WTC11 (cell line): ENCODE data around the gene DLGAP3. TPM values are rescaled to one million over a fixed set of nuclear protein-coding genes. Genes with fewer than 3 reads are reported as not detected.

ENCODE experiments used
- ATAC-seq: fragments of 200-7000 bp; cut with Tn5 transposase; 2 replicates; pipeline ENCODE4 v1.10.0; 2021; ENCODE audit warnings: mild to moderate bottlenecking, moderate library complexity
- CTCF ChIA-PET: fragments of 300-600 bp; sonication (Branson Sonifier 250); formaldehyde crosslinking; loops from one replicate; lab custom pipeline; 2021; ENCODE audit warnings: antibody characterized with exemption; lab: Charles Lee
- POLR2A ChIA-PET: fragments of 350-600 bp; sonication (Branson Sonifier 250); formaldehyde crosslinking; loops from one replicate; lab custom pipeline; 2021; ENCODE audit warnings: antibody characterized with exemption; lab: Charles Lee
- DNase-seq: peaks from one replicate; pipeline ENCODE4 v3.0.0; 2021; ENCODE audit warnings: low spot score
- H3K27ac Mint-ChIP-seq: 2 replicates; pipeline ENCODE4 v1.8.0; 2021; ENCODE audit warnings: mixed read lengths
- H3K27me3 Mint-ChIP-seq: 2 replicates; pipeline ENCODE4 v1.8.0; 2021; ENCODE audit warnings: low read depth, mild to moderate bottlenecking, moderate library complexity, mixed read lengths
- H3K36me3 Mint-ChIP-seq: 2 replicates; pipeline ENCODE4 v1.8.0; 2021; ENCODE audit warnings: mixed read lengths
- H3K4me1 Mint-ChIP-seq: 2 replicates; pipeline ENCODE4 v1.8.0; 2022; ENCODE audit warnings: mixed read lengths
- H3K4me3 Mint-ChIP-seq: 2 replicates; pipeline ENCODE4 v1.8.0; 2021; ENCODE audit warnings: mild to moderate bottlenecking, moderate library complexity, mixed read lengths
- H3K9me3 Mint-ChIP-seq: 2 replicates; pipeline ENCODE4 v1.8.0; 2021; ENCODE audit warnings: mixed read lengths
- ATF6 ChIP-seq: sonication (generic); formaldehyde crosslinking; IDR thresholded peaks from 2 replicates; pipeline ENCODE4 v1.8.1; 2023; ENCODE audit warnings: mild to moderate bottlenecking, missing genetic modification reagents
- FOXP1 ChIP-seq: sonication (generic); formaldehyde crosslinking; IDR thresholded peaks from 2 replicates; pipeline ENCODE4 v1.8.0; 2022; ENCODE audit warnings: missing genetic modification reagents, mild to moderate bottlenecking, moderate library complexity, borderline replicate concordance
- JUN ChIP-seq: sonication (generic); formaldehyde crosslinking; IDR thresholded peaks from 2 replicates; pipeline ENCODE4 v1.8.0; 2023; ENCODE audit warnings: mild to moderate bottlenecking, missing genetic modification reagents
- MLX ChIP-seq: sonication (generic); formaldehyde crosslinking; IDR thresholded peaks from 2 replicates; pipeline ENCODE4 v1.8.1; 2023; ENCODE audit warnings: mild to moderate bottlenecking, missing genetic modification reagents, moderate library complexity
- NFYB ChIP-seq: sonication (generic); formaldehyde crosslinking; conservative IDR thresholded peaks from 2 replicates; pipeline ENCODE4 v1.8.0; 2022; ENCODE audit warnings: low read depth, missing genetic modification reagents
- NR3C1 ChIP-seq: sonication (generic); formaldehyde crosslinking; conservative IDR thresholded peaks from 2 replicates; pipeline ENCODE4 v1.8.1; 2023; ENCODE audit warnings: low read depth, mild to moderate bottlenecking, missing genetic modification reagents
- SP1 ChIP-seq: sonication (generic); formaldehyde crosslinking; conservative IDR thresholded peaks from 2 replicates; pipeline ENCODE4 v1.8.1; 2022; ENCODE audit warnings: missing genetic modification reagents
- TP53 ChIP-seq: sonication (generic); formaldehyde crosslinking; IDR thresholded peaks from 2 replicates; pipeline ENCODE4 v1.8.1; 2023; ENCODE audit warnings: mild to moderate bottlenecking, missing genetic modification reagents
- ZBTB21 ChIP-seq: sonication (generic); formaldehyde crosslinking; IDR thresholded peaks from 2 replicates; pipeline ENCODE4 v1.8.1; 2023; ENCODE audit warnings: mild to moderate bottlenecking, missing genetic modification reagents, borderline replicate concordance
- ZNF121 ChIP-seq: sonication (generic); formaldehyde crosslinking; IDR thresholded peaks from 2 replicates; pipeline ENCODE4 v1.8.0; 2023; ENCODE audit warnings: missing genetic modification reagents
- ZNF281 ChIP-seq: sonication (generic); formaldehyde crosslinking; IDR thresholded peaks from 2 replicates; pipeline ENCODE4 v1.8.0; 2023; ENCODE audit warnings: mild to moderate bottlenecking, missing genetic modification reagents
- ZNF317 ChIP-seq: sonication (generic); formaldehyde crosslinking; IDR thresholded peaks from 2 replicates; pipeline ENCODE4 v1.8.1; 2023; ENCODE audit warnings: low read depth, mild to moderate bottlenecking, moderate library complexity, missing genetic modification reagents, borderline replicate concordance
- total RNA-seq: library from RNA; stranded (reverse); gene quantifications from 3 replicates; pipeline ENCODE4 v1.2.3, GENCODE V29; 2021
- TF ChIP-seq, protein P1 (sequence below): sonication (generic); formaldehyde crosslinking; IDR thresholded peaks from 2 replicates; pipeline ENCODE4 v1.8.0; 2022; ENCODE audit warnings: missing genetic modification reagents
- TF ChIP-seq, protein P2 (sequence below): sonication (generic); formaldehyde crosslinking; IDR thresholded peaks from 2 replicates; pipeline ENCODE4 v1.8.1; 2022; ENCODE audit warnings: low read depth, missing genetic modification reagents, borderline replicate concordance
- TF ChIP-seq, protein P3 (sequence below): sonication (generic); formaldehyde crosslinking; IDR thresholded peaks from 2 replicates; pipeline ENCODE4 v1.8.0; 2022; ENCODE audit warnings: mild to moderate bottlenecking, missing genetic modification reagents

DLGAP3 gene
- total RNA-seq, 1 experiment from 2014 or later = 11.3 TPM

- TF ChIP-seq, protein P1, sequence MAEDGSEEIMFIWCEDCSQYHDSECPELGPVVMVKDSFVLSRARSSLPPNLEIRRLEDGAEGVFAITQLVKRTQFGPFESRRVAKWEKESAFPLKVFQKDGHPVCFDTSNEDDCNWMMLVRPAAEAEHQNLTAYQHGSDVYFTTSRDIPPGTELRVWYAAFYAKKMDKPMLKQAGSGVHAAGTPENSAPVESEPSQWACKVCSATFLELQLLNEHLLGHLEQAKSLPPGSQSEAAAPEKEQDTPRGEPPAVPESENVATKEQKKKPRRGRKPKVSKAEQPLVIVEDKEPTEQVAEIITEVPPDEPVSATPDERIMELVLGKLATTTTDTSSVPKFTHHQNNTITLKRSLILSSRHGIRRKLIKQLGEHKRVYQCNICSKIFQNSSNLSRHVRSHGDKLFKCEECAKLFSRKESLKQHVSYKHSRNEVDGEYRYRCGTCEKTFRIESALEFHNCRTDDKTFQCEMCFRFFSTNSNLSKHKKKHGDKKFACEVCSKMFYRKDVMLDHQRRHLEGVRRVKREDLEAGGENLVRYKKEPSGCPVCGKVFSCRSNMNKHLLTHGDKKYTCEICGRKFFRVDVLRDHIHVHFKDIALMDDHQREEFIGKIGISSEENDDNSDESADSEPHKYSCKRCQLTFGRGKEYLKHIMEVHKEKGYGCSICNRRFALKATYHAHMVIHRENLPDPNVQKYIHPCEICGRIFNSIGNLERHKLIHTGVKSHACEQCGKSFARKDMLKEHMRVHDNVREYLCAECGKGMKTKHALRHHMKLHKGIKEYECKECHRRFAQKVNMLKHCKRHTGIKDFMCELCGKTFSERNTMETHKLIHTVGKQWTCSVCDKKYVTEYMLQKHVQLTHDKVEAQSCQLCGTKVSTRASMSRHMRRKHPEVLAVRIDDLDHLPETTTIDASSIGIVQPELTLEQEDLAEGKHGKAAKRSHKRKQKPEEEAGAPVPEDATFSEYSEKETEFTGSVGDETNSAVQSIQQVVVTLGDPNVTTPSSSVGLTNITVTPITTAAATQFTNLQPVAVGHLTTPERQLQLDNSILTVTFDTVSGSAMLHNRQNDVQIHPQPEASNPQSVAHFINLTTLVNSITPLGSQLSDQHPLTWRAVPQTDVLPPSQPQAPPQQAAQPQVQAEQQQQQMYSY = no peak
- no peak for TF ChIP-seq MLX
- no peak for TF ChIP-seq NFYB (CRISPR knock-in tag)
- no peak for TF ChIP-seq JUN
- no peak for TF ChIP-seq ZNF121 (CRISPR knock-in tag)
- no peak for TF ChIP-seq ATF6 (CRISPR knock-in tag)
- TF ChIP-seq ZNF281 = no peak
Measured at GRCh38 chr1:34889705-34890104, 39.7 kb downstream of the DLGAP3 start (continued).

DNA sequence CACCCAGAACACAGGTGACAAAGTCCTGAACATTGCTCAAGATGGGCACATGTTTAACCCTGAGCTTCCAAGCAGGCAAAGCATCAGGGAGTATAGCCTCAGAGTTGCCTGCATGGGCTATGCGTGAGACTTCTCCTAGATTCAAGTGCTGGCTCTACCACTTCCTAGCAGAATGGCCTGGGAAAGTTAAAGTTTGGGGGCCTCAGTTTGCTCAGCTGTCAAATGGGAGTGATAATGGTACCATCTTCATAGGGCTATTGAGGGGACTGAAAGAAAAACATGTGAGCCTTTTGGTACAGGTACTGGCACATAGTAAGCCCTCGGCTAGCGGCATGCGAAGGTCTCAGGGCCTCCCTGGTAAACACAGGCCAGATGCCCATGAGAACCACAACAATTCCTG is 41.9 kb downstream of the DLGAP3 start:
- ATAC-seq (no peak), DNase-seq (no peak)
- Mint-ChIP-seq H3K36me3 (peaks cover 8% of the 10 kb centered on the region), H3K9me3 (peaks cover 12% of the 10 kb centered on the region), H3K4me1 (peaks cover 7% of the 10 kb centered on the region; the same call in 1 of the 2 replicates), H3K27ac (no peak overlapping the region), H3K4me3 (no peak overlapping the region), H3K27me3 (peaks cover 47% of the 10 kb centered on the region)
- POLR2A ChIA-PET = no interaction called here
- CTCF ChIA-PET = interaction anchor here (0.6 to 1.6 kb wide), 2 partner anchors 9 to 35 kb away, joined by 3 read pairs; no protein-coding TSS in a partner anchor
- TF ChIP-seq, protein P2, sequence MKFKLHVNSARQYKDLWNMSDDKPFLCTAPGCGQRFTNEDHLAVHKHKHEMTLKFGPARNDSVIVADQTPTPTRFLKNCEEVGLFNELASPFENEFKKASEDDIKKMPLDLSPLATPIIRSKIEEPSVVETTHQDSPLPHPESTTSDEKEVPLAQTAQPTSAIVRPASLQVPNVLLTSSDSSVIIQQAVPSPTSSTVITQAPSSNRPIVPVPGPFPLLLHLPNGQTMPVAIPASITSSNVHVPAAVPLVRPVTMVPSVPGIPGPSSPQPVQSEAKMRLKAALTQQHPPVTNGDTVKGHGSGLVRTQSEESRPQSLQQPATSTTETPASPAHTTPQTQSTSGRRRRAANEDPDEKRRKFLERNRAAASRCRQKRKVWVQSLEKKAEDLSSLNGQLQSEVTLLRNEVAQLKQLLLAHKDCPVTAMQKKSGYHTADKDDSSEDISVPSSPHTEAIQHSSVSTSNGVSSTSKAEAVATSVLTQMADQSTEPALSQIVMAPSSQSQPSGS (CRISPR knock-in tag) = no peak

- POLR2A ChIA-PET = interaction anchor here (0.9 to 1.6 kb wide), 5 partner anchors 19 to 44 kb away, joined by 3 to 6 read pairs (median 5); partner anchors contain the start of gene DLGAP3
- Mint-ChIP-seq H3K27me3 (peaks cover 40% of the 10 kb centered on the region), H3K4me3 (peak overlapping the region; percentile 88), H3K9me3 (no peaks in the 10 kb centered on the region), H3K4me1 (peaks cover 7% of the 10 kb centered on the region; the same call in 1 of the 2 replicates), H3K27ac (no peak overlapping the region), H3K36me3 (no peaks in the 10 kb centered on the region)
- DNase-seq (peak; percentile 88), ATAC-seq (peak; percentile 88)
- CTCF ChIA-PET = interaction anchor here (0.6 to 3.3 kb wide), 19 partner anchors 14 to 365 kb away, joined by 3 to 47 read pairs (median 4); partner anchors contain the start of genes DLGAP3, SMIM12 and TMEM35B
- TF ChIP-seq ZNF317 (CRISPR knock-in tag) (no peak), FOXP1 (CRISPR knock-in tag) (no peak), ZNF281 (no peak), TP53 (CRISPR knock-in tag) (no peak), SP1 (peak; percentile 62), ZBTB21 (CRISPR knock-in tag) (no peak), NR3C1 (CRISPR knock-in tag) (no peak)
- TF ChIP-seq, protein P3, sequence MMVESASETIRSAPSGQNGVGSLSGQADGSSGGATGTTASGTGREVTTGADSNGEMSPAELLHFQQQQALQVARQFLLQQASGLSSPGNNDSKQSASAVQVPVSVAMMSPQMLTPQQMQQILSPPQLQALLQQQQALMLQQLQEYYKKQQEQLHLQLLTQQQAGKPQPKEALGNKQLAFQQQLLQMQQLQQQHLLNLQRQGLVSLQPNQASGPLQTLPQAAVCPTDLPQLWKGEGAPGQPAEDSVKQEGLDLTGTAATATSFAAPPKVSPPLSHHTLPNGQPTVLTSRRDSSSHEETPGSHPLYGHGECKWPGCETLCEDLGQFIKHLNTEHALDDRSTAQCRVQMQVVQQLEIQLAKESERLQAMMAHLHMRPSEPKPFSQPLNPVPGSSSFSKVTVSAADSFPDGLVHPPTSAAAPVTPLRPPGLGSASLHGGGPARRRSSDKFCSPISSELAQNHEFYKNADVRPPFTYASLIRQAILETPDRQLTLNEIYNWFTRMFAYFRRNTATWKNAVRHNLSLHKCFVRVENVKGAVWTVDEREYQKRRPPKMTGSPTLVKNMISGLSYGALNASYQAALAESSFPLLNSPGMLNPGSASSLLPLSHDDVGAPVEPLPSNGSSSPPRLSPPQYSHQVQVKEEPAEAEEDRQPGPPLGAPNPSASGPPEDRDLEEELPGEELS (CRISPR knock-in tag) = no peak
Measured at GRCh38 chr1:34885405-34886247, 43.8 kb downstream of the DLGAP3 start.
